Heart left ventricle (tissue), 13 donors: ENCODE data around the gene PVR.

ENCODE experiments used
- POLR2A ChIP-seq, 2 donors: fragments of 450-650 bp; IDR thresholded peaks; one replicate each; pipeline ENCODE4 v1.6.1; 2017; ENCODE audit warnings: antibody characterized with exemption in 2 of 2, mild to moderate bottlenecking in 2 of 2, moderate library complexity in 2 of 2
- TF ChIP-seq, protein P1 (sequence below), 12 donors: fragments of 200-600 bp; sonication (generic) in 4 of 12; IDR thresholded peaks; one replicate each; pipeline versions ENCODE4 v1.5.0 to v1.8.0; 2018 to 2022; ENCODE audit warnings: antibody characterized with exemption in 12 of 12, mild to moderate bottlenecking in 5 of 12
- donor health status: ischemic (EF 13 %, LVEDD 7.1; RV severe dilation, severe dysfunction).
- donor health status: DM: no; HTN: yes; CAD: no.
- donor health status: DM: no; HTN: no; CAD: no.
- donor health status: ischemic (EF 25% LVEDD 6.9; RV normal size, moderate dysfunction).
- donor health status: ischemic (EF 25% LVEDD 5.7; RV mildly dilated, moderate dysfunction).
- donor health status: ischemic (EF 35%, LVEDD 5.7; RV mildly dilated, moderate dysfunction).
- donor health status: nonischemic (EF 11% LVEDD 7.7; RV severe dilation, severe dysfunction).
- donor health status: DM: yes; HTN: yes; CAD: no.
- donor health status: PGD.
- donor health status: ischemic (EF 29% LVEDD 5.4; RV normal size, mild dysfunction).
- donor health status: nonischemic (EF 23%, LVEDD 6.1; RV moderate dilation, normal function).

DNA sequence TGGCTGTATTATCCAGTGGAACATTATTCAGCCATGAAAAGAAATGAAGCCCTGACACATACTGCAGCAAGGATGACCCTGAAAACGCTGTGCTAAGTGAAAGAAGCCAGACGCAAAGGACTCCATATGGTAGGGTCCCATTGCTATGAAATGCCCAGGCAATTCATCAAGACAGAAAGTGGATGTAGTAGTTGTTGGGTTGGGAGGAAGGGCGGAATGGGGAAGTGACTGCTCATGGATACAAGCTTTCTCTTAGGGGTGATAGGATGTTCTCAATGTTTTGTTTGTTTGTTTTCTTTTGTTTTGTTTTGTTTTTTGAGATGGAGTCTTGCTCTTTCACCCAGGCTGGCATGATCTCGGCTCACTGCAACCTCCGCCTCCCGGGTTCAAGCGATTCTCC, 44.2 kb downstream of the PVR start:
- TF ChIP-seq, protein P1, sequence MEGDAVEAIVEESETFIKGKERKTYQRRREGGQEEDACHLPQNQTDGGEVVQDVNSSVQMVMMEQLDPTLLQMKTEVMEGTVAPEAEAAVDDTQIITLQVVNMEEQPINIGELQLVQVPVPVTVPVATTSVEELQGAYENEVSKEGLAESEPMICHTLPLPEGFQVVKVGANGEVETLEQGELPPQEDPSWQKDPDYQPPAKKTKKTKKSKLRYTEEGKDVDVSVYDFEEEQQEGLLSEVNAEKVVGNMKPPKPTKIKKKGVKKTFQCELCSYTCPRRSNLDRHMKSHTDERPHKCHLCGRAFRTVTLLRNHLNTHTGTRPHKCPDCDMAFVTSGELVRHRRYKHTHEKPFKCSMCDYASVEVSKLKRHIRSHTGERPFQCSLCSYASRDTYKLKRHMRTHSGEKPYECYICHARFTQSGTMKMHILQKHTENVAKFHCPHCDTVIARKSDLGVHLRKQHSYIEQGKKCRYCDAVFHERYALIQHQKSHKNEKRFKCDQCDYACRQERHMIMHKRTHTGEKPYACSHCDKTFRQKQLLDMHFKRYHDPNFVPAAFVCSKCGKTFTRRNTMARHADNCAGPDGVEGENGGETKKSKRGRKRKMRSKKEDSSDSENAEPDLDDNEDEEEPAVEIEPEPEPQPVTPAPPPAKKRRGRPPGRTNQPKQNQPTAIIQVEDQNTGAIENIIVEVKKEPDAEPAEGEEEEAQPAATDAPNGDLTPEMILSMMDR (IDR thresholded peaks at IDR 0.05) = no peak
- no peak for TF ChIP-seq POLR2A (IDR thresholded peaks at IDR 0.05)
